Heart right ventricle (tissue), 16 donors: ENCODE results near the gene NEUROD2. TPM values are rescaled to one million over a fixed set of nuclear protein-coding genes. Genes with fewer than 3 reads are reported as not detected.

Source experiments
- ATAC-seq, 8 donors: fragments of 200-7000 bp; cut with Tn5 transposase; one replicate each; pipeline ENCODE4 v1.9.1; 2020; ENCODE audit warnings: mild to moderate bottlenecking in 8 of 8, moderate library complexity in 8 of 8, moderate number of reproducible peaks in 1 of 8
- DNase-seq, 2 donors: peaks; one replicate each; pipeline ENCODE4 v3.0.0-alpha.2; 2020
- H3K27ac ChIP-seq, 10 donors: fragments of 200-600 bp; sonication (generic) in 2 of 10; one replicate each; pipeline versions ENCODE4 v1.5.0 to v1.8.0; 2020 to 2022; ENCODE audit warnings: mild to moderate bottlenecking in 3 of 10
- H3K27me3 ChIP-seq, 7 donors: fragments of 200-600 bp; one replicate each; pipeline ENCODE4 v1.8.0; 2021 to 2022; ENCODE audit warnings: mild to moderate bottlenecking in 2 of 7
- H3K36me3 ChIP-seq, 9 donors: fragments of 200-600 bp; sonication (generic) in 1 of 9; one replicate each; pipeline versions ENCODE4 v1.5.0 to v1.8.0; 2020 to 2022; ENCODE audit warnings: mild to moderate bottlenecking in 2 of 9
- H3K4me1 ChIP-seq, 9 donors: fragments of 200-600 bp; sonication (generic) in 1 of 9; one replicate each; pipeline versions ENCODE4 v1.5.0 to v1.8.0; 2020 to 2022; ENCODE audit warnings: mild to moderate bottlenecking in 4 of 9
- H3K4me3 ChIP-seq, 10 donors: fragments of 200-600 bp; sonication (generic) in 2 of 10; one replicate each; pipeline versions ENCODE4 v1.5.0 to v1.8.0; 2020 to 2022; ENCODE audit warnings: mild to moderate bottlenecking in 7 of 10, moderate library complexity in 2 of 10
- H3K9me3 ChIP-seq, 11 donors: fragments of 200-600 bp in 10 of 11; sonication (generic) in 2 of 11; one replicate each; pipeline versions ENCODE4 v1.5.0 to v1.8.0; 2013 to 2022; ENCODE audit warnings: mild to moderate bottlenecking in 2 of 11, control low read depth in 1 of 11, moderate library complexity in 1 of 11
- WGBS, 2 donors: extraction: QIAGEN DNeasy Blood & Tissue Kit; methylation state at CpG; one replicate each; pipeline ENCODE4 v1.1.7; 2013; ENCODE audit warnings: inconsistent platforms in 1 of 2; 5-methylcytosine and 5-hydroxymethylcytosine counted together
- intact Hi-C, 10 donors: fragments of 100-400 bp; cut with DNase I; formaldehyde crosslinking; loops; one replicate each; pipeline versions ENCODE4 v1.11.1 to v1.14.2; 2022
- polyA plus RNA-seq, 2 donors: library from polyadenylated mRNA; stranded (reverse); fragments of 200-250 nt; gene quantifications; one replicate each; pipeline ENCODE4 v1.2.3, GENCODE V29; 2013
- total RNA-seq, 10 donors: library from RNA; stranded (reverse); fragmentation: NEBNext Ultra II Directional in 3 of 10; extraction: Animal tissue kit (Norgen Biotek cat#: 25700) in 3 of 10; gene quantifications; one replicate each; pipeline versions ENCODE4 v1.2.1 to v1.2.4, GENCODE V29; 2021 to 2023
- TF ChIP-seq, protein P1 (sequence below), 9 donors: fragments of 200-600 bp; sonication (generic) in 2 of 9; IDR thresholded peaks; one replicate each; pipeline versions ENCODE4 v1.5.0 to v1.8.0; 2021 to 2022; ENCODE audit warnings: antibody characterized with exemption in 9 of 9, mild to moderate bottlenecking in 5 of 9, moderate library complexity in 1 of 9
- donor health status: Arrhythmogenic right ventricular cardiomyopathy.
- donor health status: ischemic (EF 13 %, LVEDD 7.1; RV severe dilation, severe dysfunction).
- donor health status: healthy with polysubstance abuse.
- donor health status: DM: no; HTN: yes; CAD: no.
- donor health status: DM: no; HTN: no; CAD: no.
- donor health status: ischemic (EF 25% LVEDD 6.9; RV normal size, moderate dysfunction).
- donor health status: ischemic (EF 25% LVEDD 5.7; RV mildly dilated, moderate dysfunction).
- donor health status: healthy.
- donor health status: DM: yes; HTN: yes; CAD: no.
- donor health status: Ischemic cardiomyopathy.
- donor health status: ischemic (EF 35%, LVEDD 5.7; RV mildly dilated, moderate dysfunction).
- donor health status: nonischemic (EF 11% LVEDD 7.7; RV severe dilation, severe dysfunction).
- donor health status: DM: yes; HTN: yes; CAD: no.
- donor health status: PGD.
- donor health status: ischemic (EF 29% LVEDD 5.4; RV normal size, mild dysfunction).
- donor health status: nonischemic (EF 23%, LVEDD 6.1; RV moderate dilation, normal function).

The NEUROD2 gene
- total and polyA plus RNA-seq, 12 donors: not detected

DNA sequence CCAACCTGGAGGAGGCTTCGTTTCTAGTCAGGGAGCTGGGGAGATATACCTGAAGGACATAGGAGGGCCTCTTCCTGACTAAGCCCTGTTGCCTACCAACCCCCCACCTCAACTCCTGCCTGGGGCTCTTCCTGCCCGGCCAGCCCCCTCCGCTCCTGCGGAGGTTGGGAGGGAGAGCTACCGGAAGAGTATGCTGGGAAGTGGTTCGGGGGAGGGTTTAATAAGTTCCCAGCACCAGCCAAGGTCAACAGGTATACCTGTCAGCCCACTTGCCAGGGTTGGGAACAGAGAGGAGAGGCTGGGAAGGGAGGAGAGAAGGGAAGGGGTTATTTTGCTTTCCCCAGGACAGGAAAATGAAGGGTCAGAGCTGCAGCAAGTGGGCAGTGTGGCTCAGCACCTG is 23.7 kb upstream of the NEUROD2 start:
- Histone ChIP-seq H3K36me3 (no peaks in the 10 kb centered on the region), H3K9me3 (no peaks in the 10 kb centered on the region), H3K4me1 (peaks cover 4 to 37% (median 13%) of the 10 kb centered on the region in 9 donors), H3K27ac (no peak overlapping the region), H3K27me3 (peaks cover 10 to 43% (median 26%) of the 10 kb centered on the region in 7 donors), H3K4me3 (no peak overlapping the region)
- ATAC-seq: no peak
- DNase-seq: no peak
- intact Hi-C loops: loop anchor here in 3 of 10 donors (5.0 kb wide), 2 partner anchors 41 to 116 kb away; no protein-coding TSS in a partner anchor
- WGBS, 2 donors: 39 to 42% methylated on average over 6 of the region's 6 CpGs
- TF ChIP-seq, protein P1, sequence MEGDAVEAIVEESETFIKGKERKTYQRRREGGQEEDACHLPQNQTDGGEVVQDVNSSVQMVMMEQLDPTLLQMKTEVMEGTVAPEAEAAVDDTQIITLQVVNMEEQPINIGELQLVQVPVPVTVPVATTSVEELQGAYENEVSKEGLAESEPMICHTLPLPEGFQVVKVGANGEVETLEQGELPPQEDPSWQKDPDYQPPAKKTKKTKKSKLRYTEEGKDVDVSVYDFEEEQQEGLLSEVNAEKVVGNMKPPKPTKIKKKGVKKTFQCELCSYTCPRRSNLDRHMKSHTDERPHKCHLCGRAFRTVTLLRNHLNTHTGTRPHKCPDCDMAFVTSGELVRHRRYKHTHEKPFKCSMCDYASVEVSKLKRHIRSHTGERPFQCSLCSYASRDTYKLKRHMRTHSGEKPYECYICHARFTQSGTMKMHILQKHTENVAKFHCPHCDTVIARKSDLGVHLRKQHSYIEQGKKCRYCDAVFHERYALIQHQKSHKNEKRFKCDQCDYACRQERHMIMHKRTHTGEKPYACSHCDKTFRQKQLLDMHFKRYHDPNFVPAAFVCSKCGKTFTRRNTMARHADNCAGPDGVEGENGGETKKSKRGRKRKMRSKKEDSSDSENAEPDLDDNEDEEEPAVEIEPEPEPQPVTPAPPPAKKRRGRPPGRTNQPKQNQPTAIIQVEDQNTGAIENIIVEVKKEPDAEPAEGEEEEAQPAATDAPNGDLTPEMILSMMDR (IDR thresholded peaks at IDR 0.05): no peak

DNA sequence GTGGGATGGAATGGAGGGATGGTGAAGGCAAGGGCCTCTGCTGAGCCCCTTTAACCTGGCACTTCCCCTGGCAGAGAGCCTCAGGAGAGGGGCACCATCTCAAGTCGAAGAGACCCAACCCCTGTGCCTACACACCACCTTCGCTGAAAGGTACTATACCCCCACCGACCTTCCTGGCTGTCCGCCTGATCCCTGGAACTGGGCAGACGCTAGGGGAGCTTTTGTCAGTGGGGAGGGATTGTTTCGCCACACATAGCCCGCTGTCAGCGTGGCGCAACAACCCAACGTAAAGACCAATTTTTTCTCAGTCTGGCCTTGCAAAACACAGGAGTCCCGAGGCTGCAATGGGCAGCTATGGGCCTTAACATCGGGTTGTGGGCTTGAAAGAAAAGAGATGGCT is 22.2 kb upstream of the NEUROD2 start:
- H3K9me3 ChIP-seq: no peaks in the 10 kb centered on the region
- H3K4me3 ChIP-seq: no peak overlapping the region
- H3K27ac ChIP-seq: no peak overlapping the region
- TF ChIP-seq, protein P1 (IDR thresholded peaks at IDR 0.05): no peak
- peaks cover 0 to 23% (median 9%) of the 10 kb centered on the region in 9 donors for H3K4me1 ChIP-seq
- no peak for DNase-seq
- no peak for ATAC-seq
- peaks cover 17 to 58% (median 41%) of the 10 kb centered on the region in 7 donors for H3K27me3 ChIP-seq
- H3K36me3 ChIP-seq: no peaks in the 10 kb centered on the region
- 78 to 79% methylated on average over 12 of the region's 12 CpGs for WGBS, 2 donors
- intact Hi-C loops: loop anchor here in 4 of 10 donors (5.0 to 10.0 kb wide), 3 partner anchors 42 to 117 kb away; no protein-coding TSS in a partner anchor

DNA sequence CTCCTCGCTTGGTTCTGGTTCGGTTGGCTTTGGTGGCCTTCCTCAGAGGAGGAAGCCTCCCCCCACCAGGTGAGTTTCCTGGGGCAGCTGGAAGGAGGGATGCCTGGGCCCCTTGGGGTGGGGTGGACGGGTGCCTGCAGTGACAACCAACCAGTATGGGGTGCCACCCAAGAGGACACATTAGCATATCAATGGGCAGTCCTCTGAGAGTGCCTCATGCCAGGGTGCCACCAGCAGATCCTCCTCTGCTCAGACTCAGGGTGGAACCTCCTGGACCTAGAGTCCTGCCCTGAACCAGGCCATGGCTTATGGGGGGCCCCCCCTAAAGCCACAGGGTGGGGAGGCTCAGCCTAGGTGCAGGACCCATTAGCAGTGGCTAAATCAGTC is 21.8 kb upstream of the NEUROD2 start:
- Histone ChIP-seq H3K4me3 (no peak overlapping the region), H3K36me3 (no peaks in the 10 kb centered on the region), H3K27me3 (peaks cover 17 to 63% (median 45%) of the 10 kb centered on the region in 7 donors), H3K27ac (no peak overlapping the region), H3K4me1 (peaks cover 0 to 21% (median 9%) of the 10 kb centered on the region in 9 donors), H3K9me3 (no peaks in the 10 kb centered on the region)
- WGBS, 2 donors: 62 to 84% methylated on average over 3 of the region's 3 CpGs
- TF ChIP-seq, protein P1 (IDR thresholded peaks at IDR 0.05): no peak
- intact Hi-C loops: loop anchor here in 1 of 10 donors (10.0 kb wide), 1 partner anchor 45 kb away; no protein-coding TSS in a partner anchor
- no peak for ATAC-seq
- DNase-seq: no peak

DNA sequence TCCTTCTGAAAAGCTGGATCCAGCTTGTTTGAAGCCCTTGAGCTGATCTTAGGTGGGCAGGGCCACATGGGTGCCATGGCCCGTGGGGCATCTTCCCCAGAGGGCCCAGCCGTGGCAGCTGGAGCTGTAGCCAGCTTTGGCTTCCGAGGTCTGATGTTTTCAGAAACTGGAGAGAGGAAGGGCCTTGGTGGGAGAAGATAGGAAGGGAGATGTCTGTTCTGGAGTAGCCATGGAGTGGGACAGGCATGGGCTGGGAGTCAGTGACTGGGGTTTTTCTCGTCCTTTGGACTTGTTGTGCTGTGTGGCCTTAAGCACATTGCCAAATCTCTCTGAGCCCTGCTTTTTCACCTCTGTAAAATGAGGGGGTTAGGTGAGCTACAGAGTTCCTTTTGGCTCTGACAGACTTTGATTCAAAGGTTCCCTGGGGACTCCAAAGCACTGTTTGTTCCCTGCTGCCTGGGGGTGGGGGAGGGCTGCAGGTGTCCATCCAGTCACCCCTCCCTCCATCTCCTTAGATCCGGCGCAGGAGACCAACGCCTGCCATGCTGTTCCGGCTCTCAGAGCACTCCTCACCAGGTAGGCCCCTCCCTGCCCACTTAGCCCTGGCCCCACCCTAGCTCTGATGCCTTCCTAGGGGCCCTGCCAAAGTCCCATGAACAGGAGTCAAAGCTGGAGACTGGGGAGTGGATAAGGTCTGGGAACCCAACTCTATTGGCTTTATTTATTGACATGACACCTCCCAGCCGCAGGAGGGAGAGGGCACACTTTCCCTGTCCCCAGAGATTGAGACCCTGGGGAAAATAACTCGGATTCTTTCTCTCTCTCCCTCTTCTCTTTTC is 21.2 kb upstream of the NEUROD2 start:
- no peaks in the 10 kb centered on the region for H3K36me3 ChIP-seq
- intact Hi-C loops: loop anchor here in 1 of 10 donors (10.0 kb wide), 1 partner anchor 46 kb away; no protein-coding TSS in a partner anchor
- H3K27me3 ChIP-seq: peaks cover 17 to 64% (median 49%) of the 10 kb centered on the region in 7 donors
- DNase-seq (no peak), ATAC-seq (no peak)
- H3K27ac ChIP-seq: no peak overlapping the region
- no peak overlapping the region for H3K4me3 ChIP-seq
- TF ChIP-seq, protein P1 (IDR thresholded peaks at IDR 0.05): no peak
- H3K4me1 ChIP-seq: peaks cover 0 to 16% (median 9%) of the 10 kb centered on the region in 9 donors
- 65 to 66% methylated on average over 10 of the region's 10 CpGs for WGBS, 2 donors
- no peaks in the 10 kb centered on the region for H3K9me3 ChIP-seq
